ENCODE data around the gene VDAC2.

DNA sequence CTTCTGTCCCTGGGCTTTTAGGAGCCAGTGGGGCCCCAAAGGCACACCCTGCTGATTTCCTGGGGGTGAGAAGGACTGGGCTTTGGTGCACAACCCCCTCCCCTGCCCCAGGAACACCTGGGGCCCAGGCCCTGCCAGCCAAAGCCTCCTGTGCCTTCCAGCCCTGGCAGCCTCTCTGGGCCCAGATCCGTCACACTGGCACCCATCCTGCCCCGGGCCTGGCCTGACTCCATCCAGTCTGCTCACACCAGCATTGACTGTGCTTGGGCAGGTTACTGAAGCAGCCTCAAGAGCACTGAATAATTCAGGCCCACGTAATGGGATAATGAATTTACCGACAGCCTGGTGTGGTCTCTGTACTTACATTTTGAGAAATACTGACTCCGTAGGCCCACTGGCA, 37.2 kb downstream of the VDAC2 start:
- no peak for TF ChIP-seq SP1 (IDR thresholded peaks at IDR 0.05)
- TF ChIP-seq PKNOX1 (IDR thresholded peaks at IDR 0.05) = no peak
- TF ChIP-seq FOXK2 (IDR thresholded peaks at IDR 0.05) = no peak
- TF ChIP-seq ARNT (IDR thresholded peaks at IDR 0.05) = no peak
- TF ChIP-seq BHLHE40 (IDR thresholded peaks at IDR 0.05; ENCODE audit: borderline replicate concordance) = no peak
- no peak for TF ChIP-seq FOXM1 (IDR thresholded peaks at IDR 0.05; ENCODE audit: borderline replicate concordance)
- no peak for TF ChIP-seq ELF4 (IDR thresholded peaks at IDR 0.05)
